Endothelial cell of umbilical vein (primary cell): Measurements from ENCODE around the gene CAPN15.

Source experiments
- CTCF ChIP-seq, 2 donors: IDR thresholded peaks; 1 replicate in 1 of 2; 2 replicates in 1 of 2; pipeline ENCODE4 v1.5.1; 2011; ENCODE audit warnings: low read length in 2 of 2, mild to moderate bottlenecking in 2 of 2, moderate library complexity in 2 of 2, control low read depth in 1 of 2, inconsistent platforms in 1 of 2, low read depth in 1 of 2; ENCODE audit not compliant: insufficient read depth in 1 of 2; ENCODE audit errors: extremely low read depth in 1 of 2
- EZH2 ChIP-seq: IDR thresholded peaks from 2 replicates; pipeline ENCODE4 v1.6.1; 2012; ENCODE audit warnings: borderline replicate concordance, low read depth, mild to moderate bottlenecking, moderate library complexity, low read length, inconsistent platforms; ENCODE audit not compliant: severe bottlenecking
- MAX ChIP-seq: IDR thresholded peaks from 2 replicates; pipeline ENCODE4 v1.6.1; 2011; ENCODE audit not compliant: insufficient read depth, insufficient read length
- MYC ChIP-seq: IDR thresholded peaks from one replicate; pipeline ENCODE4 v1.6.1; 2011; ENCODE audit warnings: mild to moderate bottlenecking, low read depth, low read length
- POLR2A ChIP-seq: IDR thresholded peaks from 2 replicates; pipeline ENCODE4 v1.6.1; 2012; ENCODE audit warnings: low read depth, mild to moderate bottlenecking, control low read depth, low read length
- POLR2AphosphoS5 ChIP-seq: IDR thresholded peaks from 2 replicates; pipeline ENCODE4 v1.6.1; 2012; ENCODE audit warnings: low read depth, mild to moderate bottlenecking, control low read depth, low read length, moderate library complexity; ENCODE audit not compliant: insufficient read depth

- TF ChIP-seq CTCF (IDR thresholded peaks at IDR 0.05; ENCODE audit: extremely low read depth in 1 of 2, insufficient read depth in 1 of 2, low read depth in 1 of 2, low read length in 2 of 2) (no peak), MAX (no peak), POLR2A (no peak), POLR2AphosphoS5 (no peak), EZH2 (no peak), MYC (no peak)
Measured at GRCh38 chr16:580141-580945, 52.8 kb downstream of the CAPN15 start.
